ENCODE results near the gene PIK3C2B. TPM values are rescaled to one million over a fixed set of nuclear protein-coding genes. Genes with fewer than 3 reads are reported as not detected.
A peak's percentile ranks its signal among the peaks of the same experiment; 100 is the strongest.
"Not testable (repeated sequence)": the region's sequence is repeated elsewhere in the genome, so short reads cannot be mapped to it uniquely, and the experiment has no call there.

Gene PIK3C2B
- total RNA-seq, 2 donors from 2014 or later: 67.6 to 85.5 TPM

DNA sequence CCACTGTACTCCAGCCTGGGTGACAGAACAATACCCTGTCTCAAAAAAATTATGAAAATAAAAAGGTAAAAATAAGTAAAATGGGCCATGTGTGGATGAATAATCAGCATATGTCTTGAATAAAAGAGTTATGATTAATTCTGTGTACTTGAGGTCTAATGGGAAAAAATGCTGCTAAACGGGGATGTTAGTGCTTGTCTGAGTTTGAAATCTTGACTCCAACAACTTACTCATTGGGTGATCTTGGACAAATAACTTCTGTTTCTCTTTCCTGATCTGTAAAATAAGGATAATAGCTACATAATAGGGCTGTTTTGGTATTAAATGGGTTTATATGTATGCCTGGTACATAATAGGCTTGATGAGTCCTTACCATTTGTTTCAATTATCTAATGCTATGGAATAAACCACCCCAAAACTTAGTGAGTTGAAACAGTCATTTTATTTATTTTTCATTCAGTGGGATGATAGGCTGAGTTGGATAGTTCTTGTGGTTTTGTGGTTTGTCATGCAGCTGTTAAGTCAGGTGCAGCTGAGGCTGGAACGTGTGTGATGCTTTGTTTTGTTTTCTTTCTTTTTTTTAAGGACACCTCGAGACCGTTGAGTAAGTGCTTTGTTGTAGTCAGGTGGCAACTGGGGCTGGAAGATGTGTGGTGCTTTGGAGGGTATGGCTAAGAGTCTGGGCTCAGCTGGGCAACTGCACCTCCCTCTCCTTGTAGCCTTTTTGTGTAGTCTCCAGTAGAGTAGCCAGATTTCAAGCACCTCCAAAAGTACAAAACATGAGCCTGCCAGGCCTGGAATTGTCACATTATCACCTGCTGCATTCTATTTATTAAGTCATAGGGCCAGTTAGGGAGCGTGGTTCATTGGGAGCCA, 26.5 kb upstream of the PIK3C2B start:
- intact Hi-C loops (cut with DNase I): no loop called here
- no peak for TF ChIP-seq CTCF (IDR thresholded peaks at IDR 0.05)
- Histone ChIP-seq H3K4me3 (no peak overlapping the region), H3K27ac (no peak overlapping the region), H3K9me3 (no peaks in the 10 kb centered on the region), H3K9ac (ENCODE audit: low read depth in 2 of 2, low read length in 2 of 2) (no peak overlapping the region), H3K27me3 (no peaks in the 10 kb centered on the region), H3K36me3 (peaks cover 8% of the 10 kb centered on the region), H3K4me1 (peaks cover 4% of the 10 kb centered on the region)
- no peak for DNase-seq

GRCh38 chr1:204517382-204517781, 22.8 kb upstream of the PIK3C2B start:
- H3K36me3 ChIP-seq; H3K27me3 ChIP-seq; H3K9me3 ChIP-seq; intact Hi-C loops (cut with DNase I); DNase-seq; H3K9ac ChIP-seq (ENCODE audit: low read depth in 2 of 2, low read length in 2 of 2); H3K4me1 ChIP-seq: not testable (repeated sequence)
- H3K4me3 ChIP-seq: peak overlapping the region; percentile 53
- H3K27ac ChIP-seq: peak overlapping the region; percentile 92

- H3K4me3 ChIP-seq: peak within 1 kb of the TSS; percentile 53
- H3K27ac ChIP-seq: peak within 1 kb of the TSS; percentile 92
- H3K36me3 ChIP-seq: no peaks in the 10 kb centered on the region
- intact Hi-C loops (cut with DNase I): no loop called here
- H3K9me3 ChIP-seq: no peaks in the 10 kb centered on the region
- peak within 1 kb of the TSS; percentile 91 to 93 for H3K9ac ChIP-seq (ENCODE audit: low read depth in 2 of 2, low read length in 2 of 2)
- no peaks in the 10 kb centered on the region for H3K27me3 ChIP-seq
- TF ChIP-seq CTCF (IDR thresholded peaks at IDR 0.05): no peak
- DNase-seq: peak; percentile 93
- peaks cover 4% of the 10 kb centered on the region for H3K4me1 ChIP-seq
Measured at GRCh38 chr1:204516180-204516879, 21.7 kb upstream of the PIK3C2B start, which contains the start of gene MDM4. Gene MDM4, plus strand, starts transcription at chr1:204516406. Its CDS starts 9,113 bp downstream, at chr1:204525519.

GRCh38 chr1:204514828-204515227, 20.2 kb upstream of the PIK3C2B start:
- no peak overlapping the region for H3K9ac ChIP-seq (ENCODE audit: low read depth in 2 of 2, low read length in 2 of 2)
- no peaks in the 10 kb centered on the region for H3K36me3 ChIP-seq
- no peak for TF ChIP-seq CTCF (IDR thresholded peaks at IDR 0.05)
- no peak for DNase-seq
- no peaks in the 10 kb centered on the region for H3K9me3 ChIP-seq
- intact Hi-C loops (cut with DNase I): no loop called here
- H3K27me3 ChIP-seq: no peaks in the 10 kb centered on the region
- no peak overlapping the region for H3K27ac ChIP-seq
- H3K4me1 ChIP-seq: peaks cover 4% of the 10 kb centered on the region
- H3K4me3 ChIP-seq: no peak overlapping the region

- Histone ChIP-seq H3K9me3 (no peaks in the 10 kb centered on the region), H3K9ac (ENCODE audit: low read depth in 2 of 2, low read length in 2 of 2) (no peak overlapping the region), H3K4me1 (peaks cover 4% of the 10 kb centered on the region), H3K27me3 (no peaks in the 10 kb centered on the region), H3K27ac (peak overlapping the region; percentile 60), H3K36me3 (no peaks in the 10 kb centered on the region), H3K4me3 (no peak overlapping the region)
- no peak for DNase-seq
- TF ChIP-seq CTCF (IDR thresholded peaks at IDR 0.05): no peak
- intact Hi-C loops (cut with DNase I): no loop called here
Measured at GRCh38 chr1:204513117-204513716, 18.6 kb upstream of the PIK3C2B start.

Data from colonic mucosa (tissue), 4 donors.